BLaER1 treated with 17β-estradiol and CSF1 and Interleukin-3, amounts not matched to agents 10 nM and 100 nM (cell line): ENCODE measurements around the gene RAB26.

Experiments
- H3K27ac ChIP-seq, 11 experiments: shearing (Covaris generic); formaldehyde crosslinking; 2 replicates each; pipeline ENCODE4 v1.8.1; 2022
- H3K27me3 ChIP-seq, 11 experiments: shearing (Covaris generic); formaldehyde crosslinking; 2 replicates each; pipeline ENCODE4 v1.8.1; 2022
- H3K36me3 ChIP-seq, 11 experiments: shearing (Covaris generic); formaldehyde crosslinking; 2 replicates each; pipeline ENCODE4 v1.8.1; 2022
- H3K4me1 ChIP-seq, 10 experiments: shearing (Covaris generic); formaldehyde crosslinking; 2 replicates each; pipeline ENCODE4 v1.8.1; 2022
- H3K4me2 ChIP-seq, 11 experiments: shearing (Covaris generic); formaldehyde crosslinking; 2 replicates each; pipeline ENCODE4 v1.8.1; 2022
- H3K4me3 ChIP-seq, 10 experiments: shearing (Covaris generic); formaldehyde crosslinking; 2 replicates each; pipeline ENCODE4 v1.8.1; 2022
- H3K9ac ChIP-seq, 11 experiments: shearing (Covaris generic); formaldehyde crosslinking; 2 replicates each; pipeline ENCODE4 v1.8.1; 2022
- H3K9me3 ChIP-seq, 11 experiments: shearing (Covaris generic); formaldehyde crosslinking; replicated peaks in 1 of 11; 2 replicates each; pipeline ENCODE4 v1.8.1; 2022
- H4K20me1 ChIP-seq, 11 experiments: shearing (Covaris generic); formaldehyde crosslinking; 2 replicates each; pipeline ENCODE4 v1.8.1; 2022
- Cebpa-rat ChIP-seq, 11 experiments: shearing (Covaris generic); IDR thresholded peaks; 2 replicates each; pipeline ENCODE4 v1.8.1; 2022

The RAB26 gene

GRCh38 chr16:2181952-2182351 lies 33.5 kb downstream of the RAB26 start:
- H3K9me3 ChIP-seq: peaks cover 0 to 14% (median 6%) of the 10 kb centered on the region in 11 experiments; a peak in 11 of 22 replicates
- H3K4me2 ChIP-seq: peak overlapping the region in 10 of 11 experiments; percentile 8 to 93 (median 84); a peak in 18 of 22 replicates
- H3K36me3 ChIP-seq: peaks cover 16 to 23% (median 16%) of the 10 kb centered on the region in 11 experiments
- no peak for TF ChIP-seq Cebpa-rat (IDR thresholded peaks at IDR 0.05)
- H3K9ac ChIP-seq: peak overlapping the region in 6 of 11 experiments; percentile 22 to 61 (median 40); a peak in 7 of 22 replicates
- H3K27ac ChIP-seq: peak overlapping the region in 6 of 11 experiments; percentile 39 to 60 (median 48); a peak in 7 of 22 replicates
- no peaks in the 10 kb centered on the region; a peak in 1 of 22 replicates for H3K27me3 ChIP-seq
- peaks cover 19 to 53% (median 40%) of the 10 kb centered on the region in 10 experiments; a peak in 19 of 20 replicates for H3K4me1 ChIP-seq
- H4K20me1 ChIP-seq: peaks cover 0 to 87% (median 37%) of the 10 kb centered on the region in 11 experiments; a peak in 16 of 22 replicates
- no peak overlapping the region for H3K4me3 ChIP-seq

GRCh38 chr16:2183671-2184070 lies 35.2 kb downstream of the RAB26 start:
- H3K4me2 ChIP-seq: peak overlapping the region; percentile 70 to 93 (median 86)
- no peak for TF ChIP-seq Cebpa-rat (IDR thresholded peaks at IDR 0.05)
- H3K4me1 ChIP-seq: peaks cover 19 to 53% (median 40%) of the 10 kb centered on the region in 10 experiments; a peak in 19 of 20 replicates
- H3K27ac ChIP-seq: peak overlapping the region in 7 of 11 experiments; percentile 21 to 70 (median 47); a peak in 13 of 22 replicates
- H3K9ac ChIP-seq: peak overlapping the region in 8 of 11 experiments; percentile 29 to 66 (median 47); a peak in 13 of 22 replicates
- H4K20me1 ChIP-seq: peaks cover 0 to 76% (median 37%) of the 10 kb centered on the region in 11 experiments; a peak in 16 of 22 replicates
- peak overlapping the region in 7 of 10 experiments; percentile 19 to 57 (median 42); a peak in 9 of 20 replicates for H3K4me3 ChIP-seq
- no peaks in the 10 kb centered on the region for H3K9me3 ChIP-seq
- no peaks in the 10 kb centered on the region; a peak in 1 of 22 replicates for H3K27me3 ChIP-seq
- peaks cover 0 to 6% (median 0%) of the 10 kb centered on the region in 11 experiments; a peak in 3 of 22 replicates for H3K36me3 ChIP-seq

- Histone ChIP-seq H3K4me3 (peak overlapping the region in 2 of 10 experiments; percentile 25 to 57; a peak in 1 of 20 replicates), H3K4me2 (peak overlapping the region; percentile 70 to 93 (median 86)), H3K9ac (peak overlapping the region in 5 of 11 experiments; percentile 32 to 66 (median 61); a peak in 4 of 22 replicates), H4K20me1 (peaks cover 0 to 72% (median 37%) of the 10 kb centered on the region in 11 experiments; a peak in 16 of 22 replicates), H3K27ac (peak overlapping the region in 3 of 11 experiments; percentile 31 to 70 (median 57); a peak in 2 of 22 replicates), H3K9me3 (no peaks in the 10 kb centered on the region), H3K27me3 (no peaks in the 10 kb centered on the region; a peak in 1 of 22 replicates), H3K36me3 (peaks cover 0 to 5% (median 0%) of the 10 kb centered on the region in 11 experiments; a peak in 3 of 22 replicates), H3K4me1 (peaks cover 19 to 53% (median 40%) of the 10 kb centered on the region in 10 experiments; a peak in 19 of 20 replicates)
- TF ChIP-seq Cebpa-rat (IDR thresholded peaks at IDR 0.05): no peak
Measured at GRCh38 chr16:2184346-2184745, 35.9 kb downstream of the RAB26 start.

- Histone ChIP-seq H3K4me1 (peaks cover 19 to 53% (median 40%) of the 10 kb centered on the region in 10 experiments; a peak in 19 of 20 replicates), H3K36me3 (peaks cover 0 to 3% (median 0%) of the 10 kb centered on the region in 11 experiments; a peak in 3 of 22 replicates), H3K27ac (no peak overlapping the region), H3K9me3 (no peaks in the 10 kb centered on the region), H3K4me3 (no peak overlapping the region), H3K4me2 (peak overlapping the region in 7 of 11 experiments; percentile 16 to 93 (median 86); a peak in 13 of 22 replicates), H3K9ac (peak overlapping the region in 2 of 11 experiments; percentile 13 to 61; a peak in 1 of 22 replicates), H3K27me3 (no peaks in the 10 kb centered on the region; a peak in 1 of 22 replicates), H4K20me1 (peaks cover 0 to 66% (median 37%) of the 10 kb centered on the region in 11 experiments; a peak in 16 of 22 replicates)
- TF ChIP-seq Cebpa-rat (IDR thresholded peaks at IDR 0.05): no peak
Measured at GRCh38 chr16:2184962-2185361, 36.5 kb downstream of the RAB26 start.

GRCh38 chr16:2186064-2186463 lies 37.6 kb downstream of the RAB26 start:
- Histone ChIP-seq H4K20me1 (peaks cover 0 to 61% (median 28%) of the 10 kb centered on the region in 11 experiments; a peak in 16 of 22 replicates), H3K4me2 (no peak overlapping the region), H3K4me3 (no peak overlapping the region), H3K9me3 (no peaks in the 10 kb centered on the region), H3K27me3 (peaks cover 0 to 8% (median 0%) of the 10 kb centered on the region in 11 experiments; a peak in 2 of 22 replicates), H3K27ac (no peak overlapping the region), H3K36me3 (no peaks in the 10 kb centered on the region; a peak in 1 of 22 replicates), H3K4me1 (peaks cover 19 to 58% (median 50%) of the 10 kb centered on the region in 10 experiments; a peak in 19 of 20 replicates), H3K9ac (peak overlapping the region in 1 of 11 experiments; percentile 14; a peak in 1 of 22 replicates)
- TF ChIP-seq Cebpa-rat (IDR thresholded peaks at IDR 0.05): no peak

GRCh38 chr16:2186505-2186904 lies 38.1 kb downstream of the RAB26 start:
- H3K9me3 ChIP-seq: no peaks in the 10 kb centered on the region
- TF ChIP-seq Cebpa-rat (IDR thresholded peaks at IDR 0.05): no peak
- H3K36me3 ChIP-seq: no peaks in the 10 kb centered on the region; a peak in 1 of 22 replicates
- peak overlapping the region in 1 of 11 experiments; percentile 14; a peak in 1 of 22 replicates for H3K9ac ChIP-seq
- no peak overlapping the region for H3K4me3 ChIP-seq
- H3K27ac ChIP-seq: no peak overlapping the region
- no peak overlapping the region for H3K4me2 ChIP-seq
- H3K4me1 ChIP-seq: peaks cover 19 to 60% (median 51%) of the 10 kb centered on the region in 10 experiments; a peak in 19 of 20 replicates
- peaks cover 0 to 8% (median 0%) of the 10 kb centered on the region in 11 experiments; a peak in 2 of 22 replicates for H3K27me3 ChIP-seq
- peaks cover 0 to 58% (median 28%) of the 10 kb centered on the region in 11 experiments; a peak in 16 of 22 replicates for H4K20me1 ChIP-seq

GRCh38 chr16:2187212-2187611 lies 38.8 kb downstream of the RAB26 start:
- no peak overlapping the region for H3K4me3 ChIP-seq
- no peaks in the 10 kb centered on the region for H3K9me3 ChIP-seq
- H3K27me3 ChIP-seq: peaks cover 0 to 8% (median 0%) of the 10 kb centered on the region in 11 experiments; a peak in 2 of 22 replicates
- H3K4me1 ChIP-seq: peaks cover 16 to 60% (median 49%) of the 10 kb centered on the region in 10 experiments; a peak in 19 of 20 replicates
- no peaks in the 10 kb centered on the region; a peak in 1 of 22 replicates for H3K36me3 ChIP-seq
- H3K4me2 ChIP-seq: no peak overlapping the region
- peaks cover 0 to 52% (median 26%) of the 10 kb centered on the region in 11 experiments; a peak in 16 of 22 replicates for H4K20me1 ChIP-seq
- no peak for TF ChIP-seq Cebpa-rat (IDR thresholded peaks at IDR 0.05)
- H3K9ac ChIP-seq: no peak overlapping the region
- no peak overlapping the region for H3K27ac ChIP-seq

GRCh38 chr16:2188395-2188794 lies 40.0 kb downstream of the RAB26 start:
- Histone ChIP-seq H3K27ac (no peak overlapping the region), H3K4me2 (no peak overlapping the region), H3K4me3 (no peak overlapping the region), H3K9me3 (no peaks in the 10 kb centered on the region), H3K4me1 (peaks cover 7 to 49% (median 37%) of the 10 kb centered on the region in 10 experiments; a peak in 19 of 20 replicates), H3K36me3 (no peaks in the 10 kb centered on the region), H3K27me3 (peaks cover under 1 to 11% (median 2%) of the 10 kb centered on the region in 11 experiments; a peak in 19 of 22 replicates), H4K20me1 (peaks cover 0 to 40% (median 14%) of the 10 kb centered on the region in 11 experiments; a peak in 16 of 22 replicates), H3K9ac (no peak overlapping the region)
- no peak for TF ChIP-seq Cebpa-rat (IDR thresholded peaks at IDR 0.05)
